Measurements from ENCODE around the gene APOL1. TPM values are rescaled to one million over a fixed set of nuclear protein-coding genes. Genes with fewer than 3 reads are reported as not detected.
A peak's percentile ranks its signal among the peaks of the same experiment; 100 is the strongest.
"Not testable (repeated sequence)": the region's sequence is repeated elsewhere in the genome, so short reads cannot be mapped to it uniquely, and the experiment has no call there.

The APOL1 gene
- total and polyA plus RNA-seq, 9 of the 15 experiments (the other 6 are each of a cell fraction or from before 2014, with no cell fraction given), result 2.5 to 9.7 (median 5.6) TPM

DNA sequence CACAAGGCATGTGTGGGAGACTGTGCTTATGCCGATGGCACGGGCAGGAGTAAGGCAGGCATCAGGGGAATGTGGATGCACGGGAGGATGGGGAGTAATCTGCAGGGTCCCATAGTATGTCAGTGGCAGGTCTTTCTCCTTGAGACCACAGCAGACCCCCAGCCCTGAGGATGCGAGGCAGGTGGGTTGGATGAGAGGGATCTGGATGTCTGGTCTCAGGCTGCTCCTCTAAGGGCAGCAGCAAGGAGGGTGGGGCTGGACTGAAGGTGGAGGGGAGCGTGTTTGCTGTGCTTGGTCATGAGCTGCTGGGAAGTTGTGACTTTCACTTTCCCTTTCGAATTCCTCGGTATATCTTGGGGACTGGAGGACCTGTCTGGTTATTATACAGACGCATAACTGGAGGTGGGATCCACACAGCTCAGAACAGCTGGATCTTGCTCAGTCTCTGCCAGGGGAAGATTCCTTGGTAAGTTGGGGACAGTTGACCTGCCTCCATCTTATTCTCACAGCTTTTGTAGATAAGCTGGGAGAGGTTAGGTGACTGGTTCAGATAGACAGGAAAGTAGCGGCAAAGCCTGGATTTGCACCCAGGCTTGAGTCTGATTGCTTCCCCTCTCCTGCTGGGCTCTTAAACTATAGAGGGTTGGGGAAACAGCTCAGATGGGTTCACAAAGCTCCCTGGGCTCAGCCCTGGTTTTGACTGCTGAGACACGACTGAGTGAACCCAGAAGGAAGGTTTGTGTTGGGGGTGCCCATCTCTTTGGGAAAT lies at the start of gene APOL1 (continued):
- TF ChIP-seq, protein P1, sequence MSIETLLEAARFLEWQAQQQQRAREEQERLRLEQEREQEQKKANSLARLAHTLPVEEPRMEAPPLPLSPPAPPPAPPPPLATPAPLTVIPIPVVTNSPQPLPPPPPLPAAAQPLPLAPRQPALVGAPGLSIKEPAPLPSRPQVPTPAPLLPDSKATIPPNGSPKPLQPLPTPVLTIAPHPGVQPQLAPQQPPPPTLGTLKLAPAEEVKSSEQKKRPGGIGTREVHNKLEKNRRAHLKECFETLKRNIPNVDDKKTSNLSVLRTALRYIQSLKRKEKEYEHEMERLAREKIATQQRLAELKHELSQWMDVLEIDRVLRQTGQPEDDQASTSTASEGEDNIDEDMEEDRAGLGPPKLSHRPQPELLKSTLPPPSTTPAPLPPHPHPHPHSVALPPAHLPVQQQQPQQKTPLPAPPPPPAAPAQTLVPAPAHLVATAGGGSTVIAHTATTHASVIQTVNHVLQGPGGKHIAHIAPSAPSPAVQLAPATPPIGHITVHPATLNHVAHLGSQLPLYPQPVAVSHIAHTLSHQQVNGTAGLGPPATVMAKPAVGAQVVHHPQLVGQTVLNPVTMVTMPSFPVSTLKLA (conservative IDR thresholded peaks at IDR 0.05), result peak in 1 of 2 experiments; percentile 60; a peak in 1 of 4 replicates
- 0 out of 4 replicates have a peak, but pooled peaks of 1 of the 2 experiments have one; percentile 20 for TF ChIP-seq SIN3A (IDR thresholded peaks at IDR 0.05; ENCODE audit: borderline replicate concordance in 2 of 2, control insufficient read depth in 1 of 2, low read depth in 2 of 2, low read length in 2 of 2)

DNA sequence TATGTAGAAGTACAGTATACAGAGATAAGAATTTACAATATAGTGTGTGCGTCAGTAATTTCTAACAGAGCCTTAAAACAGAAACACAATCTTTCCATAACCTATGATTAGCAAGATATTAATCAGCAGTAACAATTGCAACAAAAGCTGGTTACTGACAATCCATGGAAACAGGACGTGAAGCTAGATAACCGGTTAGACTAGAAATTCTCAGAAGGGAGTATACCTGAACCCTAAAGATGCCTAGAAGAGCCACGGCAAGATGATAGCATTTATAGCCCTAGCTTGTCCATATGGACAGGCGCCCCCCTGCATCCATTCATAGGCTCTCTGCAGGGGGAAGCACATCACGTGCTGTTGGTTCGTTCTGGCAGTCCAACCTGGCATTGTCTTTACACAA lies 49.5 kb upstream of the APOL1 start:
- in situ Hi-C loops (cut with MboI); H3K9me1 ChIP-seq (ENCODE audit: control insufficient read depth, insufficient read depth, low read length); POLR2A ChIA-PET; BruUV-seq (replicated peaks); ATAC-seq; H2AFZ ChIP-seq (ENCODE audit: low read depth, low read length); DNase-seq (ENCODE audit: extremely low read depth in 1 of 4, low spot score in 3 of 4); H3K36me3 ChIP-seq (ENCODE audit: control insufficient read depth, insufficient read depth, low read length); CTCF ChIA-PET (ENCODE audit: low intra/inter-chr PET ratio); H3K27me3 ChIP-seq (ENCODE audit: control insufficient read depth in 2 of 2, insufficient read depth in 2 of 2, low read length in 2 of 2); H3K4me2 ChIP-seq (ENCODE audit: insufficient read depth, low read length); H3K9me3 ChIP-seq (replicated peaks; ENCODE audit: control insufficient read depth, insufficient read depth, low read depth, low read length); H4K20me1 ChIP-seq (replicated peaks; ENCODE audit: control insufficient read depth, insufficient read depth, low read length); FAIRE-seq; H3K9ac ChIP-seq (ENCODE audit: insufficient read depth in 1 of 2, low read depth in 2 of 2, low read length in 2 of 2); intact Hi-C loops (cut with micrococcal nuclease); H3K27ac ChIP-seq (ENCODE audit: extremely low read depth, low read depth, low read length); H3K4me3 ChIP-seq: not testable (repeated sequence)
- peaks cover 25 to 28% of the 10 kb centered on the region in 2 experiments; a peak in 4 of 5 replicates for H3K4me1 ChIP-seq (replicated peaks in 1 of 2; ENCODE audit: control insufficient read depth in 2 of 2, insufficient read depth in 2 of 2, low read length in 2 of 2)
- peaks cover 18% of the 10 kb centered on the region for H3K79me2 ChIP-seq (ENCODE audit: control insufficient read depth, insufficient read depth, low read length)
- 23% methylated on average over 7 of the region's 7 CpGs for WGBS (ENCODE audit: insufficient coverage, low coverage, missing lambda C conversion rate)

All from K562 (cell line).